HCT116 (cell line): ENCODE measurements around the gene KCNMB1. TPM values are rescaled to one million over a fixed set of nuclear protein-coding genes. Genes with fewer than 3 reads are reported as not detected.

ENCODE experiments used
- ATAC-seq: fragments of 200-7000 bp; cut with Tn5 transposase; 2 replicates; pipeline ENCODE4 v1.9.1; 2020; ENCODE audit warnings: mild to moderate bottlenecking, moderate library complexity
- BruUV-seq: library from RNA; stranded (reverse); fragments of 400-500 nt; replicated peaks from 2 replicates; lab custom pipeline; 2021; lab: Mats Ljungman, UMichigan
- CTCF ChIA-PET: fragments of 300-600 bp; sonication (Branson Sonifier 250); formaldehyde crosslinking; loops from one replicate; lab custom pipeline; 2021; ENCODE audit warnings: antibody characterized with exemption; lab: Charles Lee
- POLR2A ChIA-PET: fragments of 300-600, 350-600 bp; sonication (Branson Sonifier 250); formaldehyde crosslinking; loops from one replicate; lab custom pipeline; 2021; ENCODE audit warnings: antibody characterized with exemption; lab: Charles Lee
- RAD21 ChIA-PET, 2 experiments: fragments of 300-600 bp; sonication (Branson Sonifier 250); formaldehyde crosslinking; loops; one replicate each; lab custom pipeline; 2023; ENCODE audit warnings: low total read pairs in 2 of 2; ENCODE audit not compliant: uncharacterized antibody in 2 of 2, unreplicated experiment in 2 of 2, low non-redundant PET in 1 of 2; lab: Charles Lee
- DNase-seq: peaks from one replicate; pipeline ENCODE4 v3.0.0-alpha.2; 2010; ENCODE audit warnings: low read depth, low spot score
- H2AFZ ChIP-seq: fragments of 200-600 bp; shearing (Covaris generic), sonication (generic); 2 replicates; pipeline ENCODE4 v1.6.1; 2017; ENCODE audit warnings: low read depth, mixed run types, mixed read lengths, antibody characterized with exemption, low read length; ENCODE audit not compliant: poor library complexity, severe bottlenecking
- H3K27ac ChIP-seq: 2 replicates; pipeline ENCODE4 v1.5.1; 2012; ENCODE audit warnings: low read depth, low read length
- H3K27me3 ChIP-seq: fragments of 200-600 bp; sonication (generic); 2 replicates; pipeline ENCODE4 v1.6.1; 2016; ENCODE audit warnings: mixed run types, low read length, mixed read lengths; ENCODE audit not compliant: insufficient read depth
- H3K36me3 ChIP-seq, 2 experiments: fragments of 200-500 bp in 1 of 2; fragments of 200-600 bp in 1 of 2; sonication (Bioruptor generic) in 1 of 2; sonication (generic) in 1 of 2; 2 replicates each; pipeline versions ENCODE4 v1.5.1 to v1.6.1; 2014 to 2016; ENCODE audit warnings: low read length in 2 of 2, inconsistent platforms in 1 of 2, mixed read lengths in 1 of 2, mixed run types in 1 of 2; ENCODE audit not compliant: insufficient read depth in 2 of 2, control insufficient read depth in 1 of 2
- H3K4me1 ChIP-seq, 2 experiments: fragments of 200-600 bp in 1 of 2; sonication (generic) in 1 of 2; 2 replicates each; pipeline versions ENCODE4 v1.5.1 to v1.6.1; 2012 to 2017; ENCODE audit warnings: low read length in 2 of 2, inconsistent platforms in 1 of 2, mild to moderate bottlenecking in 1 of 2, mixed read lengths in 1 of 2, mixed run types in 1 of 2, moderate library complexity in 1 of 2; ENCODE audit not compliant: insufficient read depth in 2 of 2, control insufficient read depth in 1 of 2
- H3K4me2 ChIP-seq: fragments of 200-600 bp; sonication (generic); 2 replicates; pipeline ENCODE4 v1.6.1; 2017; ENCODE audit warnings: mixed run types, low read length, mixed read lengths
- H3K4me3 ChIP-seq, 2 experiments: fragments of 200-600 bp in 1 of 2; sonication (generic) in 1 of 2; replicated peaks in 1 of 2; 2 replicates each; pipeline ENCODE4 v1.5.1; 2011 to 2016; ENCODE audit warnings: low read length in 2 of 2, control low read depth in 1 of 2, low read depth in 1 of 2, mild to moderate bottlenecking in 1 of 2, mixed read lengths in 1 of 2, mixed run types in 1 of 2
- H3K79me2 ChIP-seq: fragments of 200-600 bp; sonication (generic); 2 replicates; pipeline ENCODE4 v1.6.1; 2017; ENCODE audit warnings: mild to moderate bottlenecking, mixed run types, low read length, moderate library complexity, mixed read lengths; ENCODE audit not compliant: insufficient read depth
- H3K9ac ChIP-seq: fragments of 200-600 bp; sonication (generic); 2 replicates; pipeline ENCODE4 v1.6.1; 2016; ENCODE audit warnings: low read length, mixed read lengths
- H3K9me2 ChIP-seq: fragments of 200-600 bp; sonication (generic), shearing (Covaris generic); 2 replicates; pipeline ENCODE4 v1.6.1; 2017; ENCODE audit warnings: mixed run types, mild to moderate bottlenecking, moderate library complexity; ENCODE audit not compliant: insufficient read depth
- H3K9me3 ChIP-seq, 2 experiments: fragments of 200-500 bp in 1 of 2; fragments of 200-600 bp in 1 of 2; sonication (Bioruptor generic) in 1 of 2; sonication (generic) in 1 of 2; 2 replicates each; pipeline ENCODE4 v1.6.1; 2014 to 2017; ENCODE audit warnings: low read length in 2 of 2, mixed read lengths in 2 of 2, inconsistent platforms in 1 of 2, low read depth in 1 of 2, mild to moderate bottlenecking in 1 of 2, mixed run types in 1 of 2, moderate library complexity in 1 of 2; ENCODE audit not compliant: control insufficient read depth in 1 of 2, insufficient read depth in 1 of 2
- H4K20me1 ChIP-seq: fragments of 200-600 bp; sonication (generic), shearing (Covaris generic); 2 replicates; pipeline ENCODE4 v1.6.1; 2017; ENCODE audit warnings: mixed run types, mild to moderate bottlenecking, moderate library complexity; ENCODE audit not compliant: insufficient read depth
- CBX3 ChIP-seq: IDR thresholded peaks from 2 replicates; pipeline ENCODE4 v1.6.1; 2012; ENCODE audit warnings: low read depth
- POLR2AphosphoS5 ChIP-seq: IDR thresholded peaks from 2 replicates; pipeline ENCODE4 v1.6.1; 2011; ENCODE audit warnings: mild to moderate bottlenecking, low read depth, low read length, moderate library complexity
- RAD21 ChIP-seq: IDR thresholded peaks from 2 replicates; pipeline ENCODE4 v1.6.1; 2012; ENCODE audit warnings: low read depth, mild to moderate bottlenecking
- TCF7L2 ChIP-seq: IDR thresholded peaks from 2 replicates; pipeline ENCODE4 v1.7.0; 2011; ENCODE audit warnings: borderline replicate concordance, inconsistent platforms; ENCODE audit not compliant: insufficient read depth, insufficient read length; ENCODE audit errors: extremely low read depth
- YY1 ChIP-seq: IDR thresholded peaks from 2 replicates; pipeline ENCODE4 v1.6.1; 2011; ENCODE audit warnings: low read length, low read depth, moderate library complexity, mild to moderate bottlenecking; ENCODE audit not compliant: insufficient replicate concordance; ENCODE audit errors: extremely low read depth
- intact Hi-C: fragments of 100-400 bp; cut with micrococcal nuclease; formaldehyde crosslinking; loops from 2 replicates; pipeline ENCODE4 v1.10.0; 2022
- total RNA-seq: library from RNA; stranded (reverse); gene quantifications from one replicate; pipeline ENCODE4 v1.2.1, GENCODE V29; 2021; ENCODE audit not compliant: unreplicated experiment
- TF ChIP-seq, protein P1 (sequence below): IDR thresholded peaks from 2 replicates; pipeline ENCODE4 v1.6.1; 2012
- TF ChIP-seq, protein P2 (sequence below): IDR thresholded peaks from 2 replicates; pipeline ENCODE4 v1.6.1; 2011; ENCODE audit warnings: mild to moderate bottlenecking, low read length, moderate library complexity; ENCODE audit not compliant: insufficient replicate concordance; ENCODE audit errors: extremely low read depth

Gene KCNMB1
- total RNA-seq, 1 experiment from 2014 or later, result not detected

DNA sequence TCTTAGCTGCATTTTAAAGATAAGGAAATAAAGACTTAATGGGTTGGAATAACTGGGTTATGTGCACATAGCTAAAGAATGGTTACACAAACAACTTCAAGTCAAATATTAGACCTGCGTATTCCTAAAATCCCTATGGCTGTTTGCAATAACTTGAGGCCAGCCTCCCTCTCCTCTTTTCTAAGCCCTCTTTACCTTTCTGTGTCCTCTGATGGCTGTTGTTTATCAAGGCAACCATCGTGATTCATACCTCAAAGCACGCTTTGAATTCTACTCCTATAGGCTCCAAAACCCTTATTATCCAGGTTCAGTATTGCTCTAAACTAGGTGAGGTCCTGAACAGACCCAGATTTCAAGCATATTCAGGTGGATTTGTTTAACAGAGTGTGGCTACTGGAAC lies 46.0 kb downstream of the KCNMB1 start:
- ChIA-PET RAD21 (no interaction called here), CTCF (no interaction called here)
- peaks cover 53% of the 10 kb centered on the region for H3K27me3 ChIP-seq

DNA sequence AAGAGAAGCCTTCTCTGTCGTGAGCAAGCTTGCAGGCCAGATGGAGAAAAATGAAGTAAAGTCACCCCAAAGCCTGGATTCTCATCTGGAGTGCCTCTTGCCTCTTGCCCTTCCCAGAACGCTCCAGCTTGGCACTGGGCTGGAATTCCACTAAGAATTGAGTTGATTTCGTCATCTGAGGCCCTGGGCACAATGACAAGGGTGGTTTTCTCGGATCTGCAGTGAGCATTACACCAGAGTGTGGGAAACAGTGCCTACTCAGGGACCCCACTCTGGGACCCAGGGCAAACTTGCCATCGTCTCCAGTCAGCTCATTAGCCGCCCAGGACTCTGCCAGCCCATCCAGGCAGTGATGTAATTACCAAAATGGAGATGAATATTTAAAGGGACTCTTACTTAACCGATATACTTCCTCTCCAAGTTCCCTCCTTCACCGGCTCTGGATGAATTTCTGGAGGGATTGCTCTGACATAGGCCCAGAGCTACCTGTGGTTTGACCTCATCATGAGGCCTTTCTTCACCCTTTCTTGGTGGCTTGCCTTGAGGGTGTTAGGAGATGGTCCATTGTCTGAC lies 46.9 kb downstream of the KCNMB1 start:
- POLR2A ChIA-PET, result no interaction called here
- no peaks in the 10 kb centered on the region for H3K4me1 ChIP-seq
- no peaks in the 10 kb centered on the region for H4K20me1 ChIP-seq
- intact Hi-C loops, result no loop called here
- ATAC-seq (no peak), DNase-seq (no peak)
- CTCF ChIA-PET, result no interaction called here
- no peak overlapping the region for H2AFZ ChIP-seq
- no peaks in the 10 kb centered on the region for H3K79me2 ChIP-seq
- no peaks in the 10 kb centered on the region for H3K9me3 ChIP-seq
- peaks cover 53% of the 10 kb centered on the region for H3K27me3 ChIP-seq
- no peak overlapping the region for H3K4me3 ChIP-seq
- no peaks in the 10 kb centered on the region for H3K36me3 ChIP-seq
- BruUV-seq, result no TSS peak
- TF ChIP-seq POLR2AphosphoS5 (no peak), CBX3 (no peak), RAD21 (no peak), TCF7L2 (no peak)
- TF ChIP-seq, protein P1, sequence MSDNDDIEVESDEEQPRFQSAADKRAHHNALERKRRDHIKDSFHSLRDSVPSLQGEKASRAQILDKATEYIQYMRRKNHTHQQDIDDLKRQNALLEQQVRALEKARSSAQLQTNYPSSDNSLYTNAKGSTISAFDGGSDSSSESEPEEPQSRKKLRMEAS, result no peak
- no peak overlapping the region for H3K4me2 ChIP-seq
- RAD21 ChIA-PET, result no interaction called here
- no peaks in the 10 kb centered on the region for H3K9me2 ChIP-seq
- no peak overlapping the region for H3K27ac ChIP-seq
- H3K9ac ChIP-seq, result no peak overlapping the region

More for the DNA sequence above, 46.0 kb downstream of the KCNMB1 start:
- intact Hi-C loops, result no loop called here
- no peaks in the 10 kb centered on the region for H3K9me2 ChIP-seq
- ATAC-seq (no peak), DNase-seq (no peak)
- no peak overlapping the region for H2AFZ ChIP-seq
- no peaks in the 10 kb centered on the region for H3K4me1 ChIP-seq
- H3K9ac ChIP-seq, result no peak overlapping the region
- no TSS peak for BruUV-seq
- TF ChIP-seq YY1, result no peak
- TF ChIP-seq, protein P2, sequence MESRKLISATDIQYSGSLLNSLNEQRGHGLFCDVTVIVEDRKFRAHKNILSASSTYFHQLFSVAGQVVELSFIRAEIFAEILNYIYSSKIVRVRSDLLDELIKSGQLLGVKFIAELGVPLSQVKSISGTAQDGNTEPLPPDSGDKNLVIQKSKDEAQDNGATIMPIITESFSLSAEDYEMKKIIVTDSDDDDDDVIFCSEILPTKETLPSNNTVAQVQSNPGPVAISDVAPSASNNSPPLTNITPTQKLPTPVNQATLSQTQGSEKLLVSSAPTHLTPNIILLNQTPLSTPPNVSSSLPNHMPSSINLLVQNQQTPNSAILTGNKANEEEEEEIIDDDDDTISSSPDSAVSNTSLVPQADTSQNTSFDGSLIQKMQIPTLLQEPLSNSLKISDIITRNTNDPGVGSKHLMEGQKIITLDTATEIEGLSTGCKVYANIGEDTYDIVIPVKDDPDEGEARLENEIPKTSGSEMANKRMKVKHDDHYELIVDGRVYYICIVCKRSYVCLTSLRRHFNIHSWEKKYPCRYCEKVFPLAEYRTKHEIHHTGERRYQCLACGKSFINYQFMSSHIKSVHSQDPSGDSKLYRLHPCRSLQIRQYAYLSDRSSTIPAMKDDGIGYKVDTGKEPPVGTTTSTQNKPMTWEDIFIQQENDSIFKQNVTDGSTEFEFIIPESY, result no peak
- H3K36me3 ChIP-seq, result no peaks in the 10 kb centered on the region
- H3K4me2 ChIP-seq, result no peak overlapping the region
- no peak overlapping the region for H3K4me3 ChIP-seq
- POLR2A ChIA-PET, result no interaction called here
- H3K27ac ChIP-seq, result no peak overlapping the region
- H4K20me1 ChIP-seq, result no peaks in the 10 kb centered on the region
- H3K9me3 ChIP-seq, result no peaks in the 10 kb centered on the region
- no peaks in the 10 kb centered on the region for H3K79me2 ChIP-seq
